ENCODE data around the gene TACR3.

DNA sequence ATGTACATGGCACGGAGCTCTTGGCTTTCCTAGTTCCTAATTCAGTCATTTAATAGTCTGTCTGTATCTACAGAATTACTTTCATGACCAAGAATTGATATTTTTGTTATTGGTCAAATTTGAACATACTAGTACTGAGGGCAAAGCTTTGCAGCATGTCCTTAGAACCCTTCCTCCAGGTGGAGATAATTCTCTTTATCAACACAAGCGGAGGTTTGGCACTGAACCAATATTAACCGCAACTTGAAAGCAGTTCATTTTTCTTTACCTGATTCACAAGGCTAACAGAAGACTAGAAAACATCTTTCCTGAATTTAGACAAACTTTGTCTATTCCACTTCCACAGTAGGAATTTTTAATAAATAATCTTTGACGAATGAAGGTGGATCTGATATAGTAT, 73.8 kb downstream of the TACR3 start:
- TF ChIP-seq, protein P1, sequence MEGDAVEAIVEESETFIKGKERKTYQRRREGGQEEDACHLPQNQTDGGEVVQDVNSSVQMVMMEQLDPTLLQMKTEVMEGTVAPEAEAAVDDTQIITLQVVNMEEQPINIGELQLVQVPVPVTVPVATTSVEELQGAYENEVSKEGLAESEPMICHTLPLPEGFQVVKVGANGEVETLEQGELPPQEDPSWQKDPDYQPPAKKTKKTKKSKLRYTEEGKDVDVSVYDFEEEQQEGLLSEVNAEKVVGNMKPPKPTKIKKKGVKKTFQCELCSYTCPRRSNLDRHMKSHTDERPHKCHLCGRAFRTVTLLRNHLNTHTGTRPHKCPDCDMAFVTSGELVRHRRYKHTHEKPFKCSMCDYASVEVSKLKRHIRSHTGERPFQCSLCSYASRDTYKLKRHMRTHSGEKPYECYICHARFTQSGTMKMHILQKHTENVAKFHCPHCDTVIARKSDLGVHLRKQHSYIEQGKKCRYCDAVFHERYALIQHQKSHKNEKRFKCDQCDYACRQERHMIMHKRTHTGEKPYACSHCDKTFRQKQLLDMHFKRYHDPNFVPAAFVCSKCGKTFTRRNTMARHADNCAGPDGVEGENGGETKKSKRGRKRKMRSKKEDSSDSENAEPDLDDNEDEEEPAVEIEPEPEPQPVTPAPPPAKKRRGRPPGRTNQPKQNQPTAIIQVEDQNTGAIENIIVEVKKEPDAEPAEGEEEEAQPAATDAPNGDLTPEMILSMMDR (conservative IDR thresholded peaks at IDR 0.05): no peak
- no peak for TF ChIP-seq EZH2 (IDR thresholded peaks at IDR 0.05; ENCODE audit: low read depth)

All from PC-9 (cell line).